Measurements from ENCODE around the gene SMIM35. TPM values are rescaled to one million over a fixed set of nuclear protein-coding genes. Genes with fewer than 3 reads are reported as not detected.

The SMIM35 gene
- total RNA-seq (2014; rRNA removed; shearing (Covaris generic)) = not detected in 2 replicates

GRCh38 chr11:118086913-118087768, at the start of gene SMIM35:
Gene SMIM35, minus strand, starts transcription at chr11:118086963. Its CDS starts 206 bp downstream, at chr11:118086757.
- DNase-seq (ENCODE audit: low spot score) = no peak

- DNase-seq (ENCODE audit: low spot score) = no peak
Observed at GRCh38 chr11:118136341-118136740, 49.6 kb upstream of the SMIM35 start.

GRCh38 chr11:118135796-118136165, 49.0 kb upstream of the SMIM35 start:
- DNase-seq (ENCODE audit: low spot score) = no peak

- DNase-seq (ENCODE audit: low spot score) = no peak
Observed at GRCh38 chr11:118135051-118135795, 48.5 kb upstream of the SMIM35 start.

- DNase-seq (ENCODE audit: low spot score) = no peak
Observed at GRCh38 chr11:118133816-118134215, 47.1 kb upstream of the SMIM35 start.

GRCh38 chr11:118132385-118133151, 45.8 kb upstream of the SMIM35 start:
- DNase-seq (ENCODE audit: low spot score) = no peak

GRCh38 chr11:118129471-118130172, 42.9 kb upstream of the SMIM35 start:
- no peak for DNase-seq (ENCODE audit: low spot score)

- DNase-seq (ENCODE audit: low spot score) = no peak
Observed at GRCh38 chr11:118128721-118129470, 42.1 kb upstream of the SMIM35 start.

- no peak for DNase-seq (ENCODE audit: low spot score)
Observed at GRCh38 chr11:118128310-118128709, 41.5 kb upstream of the SMIM35 start.

GRCh38 chr11:118126082-118126838, 39.5 kb upstream of the SMIM35 start:
- no peak for DNase-seq (ENCODE audit: low spot score)

GRCh38 chr11:118124929-118125535, 38.3 kb upstream of the SMIM35 start:
- no peak for DNase-seq (ENCODE audit: low spot score)

GRCh38 chr11:118120793-118121192, 34.0 kb upstream of the SMIM35 start:
- no peak for DNase-seq (ENCODE audit: low spot score)

- no peak for DNase-seq (ENCODE audit: low spot score)
Observed at GRCh38 chr11:118117790-118118601, 31.2 kb upstream of the SMIM35 start.

GRCh38 chr11:118115048-118115447, 28.3 kb upstream of the SMIM35 start:
- DNase-seq (ENCODE audit: low spot score) = no peak

GRCh38 chr11:118114266-118114665, 27.5 kb upstream of the SMIM35 start:
- no peak for DNase-seq (ENCODE audit: low spot score)

GRCh38 chr11:118112711-118113430, 26.1 kb upstream of the SMIM35 start:
- DNase-seq (ENCODE audit: low spot score) = no peak

GRCh38 chr11:118111744-118112035, 24.9 kb upstream of the SMIM35 start:
- no peak for DNase-seq (ENCODE audit: low spot score)

GRCh38 chr11:118111019-118111743, 24.4 kb upstream of the SMIM35 start:
- no peak for DNase-seq (ENCODE audit: low spot score)

Data from A172 (cell line).